Measurements from ENCODE around the gene SLC16A7.
"Not testable (repeated sequence)": the region's sequence is repeated elsewhere in the genome, so short reads cannot be mapped to it uniquely, and the experiment has no call there.

SLC16A7 gene

GRCh38 chr12:59737725-59738463 is 142.1 kb downstream of the SLC16A7 start:
- no peak for DNase-seq

GRCh38 chr12:59742841-59743240 is 147.0 kb downstream of the SLC16A7 start:
- DNase-seq: no peak

- no peak for DNase-seq
Observed at GRCh38 chr12:59744564-59744963, 148.7 kb downstream of the SLC16A7 start.

DNA sequence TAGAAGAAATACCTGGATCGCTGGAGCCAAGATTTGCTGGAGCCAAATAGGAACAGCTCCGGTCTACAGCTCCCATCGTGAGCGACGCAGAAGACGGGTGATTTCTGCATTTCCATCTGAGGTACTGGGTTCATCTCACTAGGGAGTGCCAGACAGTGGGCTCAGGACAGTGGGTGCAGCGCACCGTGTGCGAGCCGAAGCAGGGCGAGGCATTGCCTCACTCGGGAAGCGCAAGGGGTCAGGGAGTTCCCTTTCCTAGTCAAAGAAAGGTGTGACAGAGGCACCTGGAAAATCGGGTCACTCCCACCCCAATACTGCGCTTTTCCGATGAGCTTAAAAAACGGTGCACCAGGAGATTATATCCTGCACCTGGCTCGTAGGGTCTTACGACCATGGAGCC is 155.3 kb downstream of the SLC16A7 start:
- DNase-seq: not testable (repeated sequence)

DNA sequence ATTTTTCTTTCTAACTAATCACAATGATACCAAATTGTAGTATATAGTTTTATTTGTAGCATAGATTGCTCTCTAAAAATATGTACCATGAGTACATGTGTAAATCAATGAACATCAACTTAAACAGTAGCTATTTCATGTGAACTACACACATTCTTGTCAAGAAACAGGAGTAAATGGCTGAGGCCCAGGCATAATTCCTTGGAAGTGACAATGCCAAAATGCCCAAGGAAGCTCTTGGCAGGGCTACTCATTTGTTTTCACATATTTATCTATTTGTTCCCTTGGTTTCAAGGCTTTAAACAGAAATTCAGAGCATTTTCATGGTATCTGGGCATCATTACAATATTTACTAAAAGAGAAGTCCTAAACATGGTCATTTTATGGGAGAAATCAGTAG is 165.7 kb downstream of the SLC16A7 start:
- no peak for DNase-seq

DNA sequence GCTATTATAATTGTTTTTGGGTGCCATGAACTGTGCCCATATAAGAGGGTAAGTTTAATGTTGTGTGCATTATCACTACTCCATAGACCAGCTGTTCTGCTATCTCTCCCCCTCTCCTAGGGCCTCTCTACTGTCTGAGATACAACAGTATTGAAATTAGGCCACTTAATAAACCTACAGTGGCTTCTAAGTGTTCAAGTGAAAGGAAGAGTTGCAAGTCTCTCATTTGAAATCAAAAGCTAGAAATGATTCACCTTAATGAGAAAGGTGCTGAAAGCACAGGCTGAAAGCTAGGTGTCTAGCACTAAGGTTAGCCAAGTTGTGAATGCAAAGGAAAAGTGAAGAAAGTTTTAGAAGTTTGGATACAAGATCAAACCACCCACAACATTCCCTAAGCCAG is 168.0 kb downstream of the SLC16A7 start:
- no peak for DNase-seq

GRCh38 chr12:59768031-59768430 is 172.2 kb downstream of the SLC16A7 start:
- DNase-seq: no peak

DNA sequence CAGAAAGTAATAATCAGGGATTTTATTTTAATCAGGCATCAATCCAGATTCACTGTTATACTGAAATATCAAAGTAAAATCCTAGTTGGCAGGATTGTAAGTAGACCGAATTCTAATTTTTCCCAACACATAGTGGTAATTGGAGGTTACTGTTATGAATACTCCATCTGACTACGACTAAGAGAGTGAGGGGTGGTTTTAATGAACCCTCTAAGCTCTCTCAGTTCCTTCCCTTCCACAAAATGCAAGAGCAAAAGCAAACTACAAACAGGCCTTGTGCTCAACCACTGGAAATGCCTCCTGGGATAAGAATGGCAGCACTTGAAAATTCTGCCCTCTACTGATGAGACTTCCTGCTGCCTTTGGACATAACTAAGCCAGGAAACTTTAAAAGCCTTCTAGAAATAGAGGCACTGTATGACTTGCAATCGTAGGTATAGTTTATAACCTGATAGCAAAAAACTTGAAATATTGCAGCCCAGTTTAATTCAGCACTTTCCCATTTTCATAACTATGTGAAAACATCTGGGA is 184.8 kb downstream of the SLC16A7 start:
- no peak for DNase-seq

DNA sequence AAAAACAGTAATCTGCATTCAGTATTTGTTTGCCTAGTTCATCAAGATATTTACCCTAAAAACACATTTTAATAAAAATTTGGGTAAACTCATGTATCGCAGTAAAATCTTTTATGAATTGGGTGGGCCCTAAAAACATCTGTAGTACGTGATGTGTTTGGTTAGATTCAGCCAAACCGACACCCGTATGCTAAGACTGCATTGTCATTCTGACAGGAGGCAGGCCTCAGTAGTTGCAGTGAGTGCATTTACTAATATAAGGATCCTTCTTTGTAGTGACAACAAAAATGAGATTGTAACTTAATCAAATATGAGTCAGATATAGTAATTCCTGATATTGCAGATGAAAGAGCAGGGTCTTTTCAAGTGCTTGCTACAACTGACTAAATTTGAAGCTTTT is 191.8 kb downstream of the SLC16A7 start:
- no peak for DNase-seq

DNA sequence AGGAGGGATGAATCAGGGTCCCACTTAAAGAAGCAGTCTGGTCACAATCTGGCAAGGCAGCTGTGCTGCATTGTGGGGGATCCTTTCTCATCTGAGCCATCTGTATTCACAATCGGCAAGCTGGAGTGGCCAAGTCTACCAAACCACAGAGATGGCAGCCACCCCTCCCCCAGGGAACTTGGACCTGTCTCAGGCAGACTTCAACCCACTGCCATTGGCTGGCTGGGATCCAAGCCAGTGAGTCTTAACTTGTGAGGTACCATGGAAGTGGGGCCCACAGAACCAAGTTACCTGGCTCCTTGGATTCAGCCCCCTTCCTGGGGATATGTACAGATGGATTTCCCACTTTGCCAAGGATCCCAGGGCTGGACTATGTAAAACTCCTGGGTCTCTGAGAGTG is 196.8 kb downstream of the SLC16A7 start:
- DNase-seq: no peak

DNA sequence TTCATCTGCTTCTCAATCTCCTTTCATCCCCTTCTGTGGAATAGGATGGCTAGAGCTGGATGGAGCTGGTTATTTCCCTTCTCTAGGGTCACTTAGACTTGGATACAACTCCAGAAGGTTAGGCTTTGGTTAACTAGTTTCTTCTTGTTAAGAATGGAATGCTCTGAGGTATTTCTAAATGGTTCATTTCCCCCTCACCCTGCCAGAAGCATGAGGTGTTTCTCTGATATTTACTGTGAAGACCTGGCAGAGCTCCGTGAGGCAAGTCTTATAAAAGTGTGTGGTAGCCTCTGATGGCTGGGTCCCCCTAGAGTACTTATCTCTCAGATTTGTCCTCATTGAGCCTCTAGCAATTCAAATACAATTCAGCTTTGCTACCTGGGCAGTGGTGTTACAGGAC is 207.9 kb downstream of the SLC16A7 start:
- DNase-seq: no peak

DNA sequence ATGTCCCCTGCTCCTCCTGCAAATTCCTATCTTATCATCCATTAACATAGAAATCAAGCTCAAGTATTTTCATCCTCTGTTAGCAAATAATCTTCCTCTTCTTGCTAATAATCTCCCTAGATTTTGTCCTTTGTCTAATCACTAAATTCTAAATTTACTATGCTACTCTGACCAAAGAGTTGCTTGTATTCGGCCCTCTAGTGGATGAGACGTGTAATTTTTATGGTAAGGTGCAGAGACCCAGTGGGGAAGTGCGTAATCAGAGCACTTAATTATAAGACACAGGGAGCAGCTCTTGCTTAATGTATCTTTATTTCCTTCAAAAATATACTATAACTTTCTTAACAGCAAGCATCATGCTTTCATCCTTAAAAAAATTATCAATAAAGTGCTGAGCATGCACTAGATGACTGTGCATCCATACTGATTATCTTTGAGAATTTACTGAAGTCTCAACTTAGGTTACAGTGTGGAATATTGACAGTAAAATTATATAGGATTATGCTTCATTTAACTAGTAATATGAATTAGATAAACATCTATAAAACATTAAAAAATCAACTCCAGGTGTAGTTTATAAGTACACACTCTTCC is 212.6 kb downstream of the SLC16A7 start:
- DNase-seq: no peak

DNA sequence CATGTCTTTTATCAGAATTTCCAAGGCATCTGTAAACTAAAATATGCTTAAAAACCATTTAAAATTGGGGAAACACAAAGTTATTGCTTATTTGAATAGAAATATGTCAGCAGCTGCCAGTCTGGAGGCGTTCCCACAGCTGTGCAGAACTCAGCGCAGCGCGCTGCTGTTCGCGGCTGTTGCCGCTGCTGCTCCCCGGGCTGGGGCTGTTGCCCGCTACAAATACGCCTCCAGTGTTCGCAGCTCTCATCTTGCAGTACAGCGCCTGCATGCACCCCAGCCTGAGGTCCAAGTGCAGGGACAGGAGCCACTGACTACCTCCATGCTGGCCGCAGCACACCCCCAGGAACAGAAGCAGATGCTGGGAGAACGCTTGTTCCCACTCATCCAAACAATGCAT is 216.2 kb downstream of the SLC16A7 start:
- no peak for DNase-seq

DNA sequence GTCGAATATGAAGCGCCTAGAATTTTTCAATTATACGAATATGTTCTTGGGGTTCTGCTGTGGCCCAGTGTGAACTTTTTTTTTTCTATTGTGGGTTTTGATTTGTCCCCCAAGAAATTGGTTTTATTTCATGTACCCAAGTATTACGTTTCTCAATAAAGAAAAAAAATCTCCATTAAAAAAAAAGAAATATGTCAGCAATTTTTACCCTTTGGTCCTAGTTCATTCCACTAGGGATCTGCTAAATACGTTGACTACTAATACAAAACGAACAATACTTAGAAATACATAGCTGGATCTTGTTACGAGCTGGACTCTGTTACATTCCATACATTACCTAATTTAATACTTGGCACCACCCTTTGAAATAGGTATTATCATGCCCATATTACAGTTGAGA is 216.9 kb downstream of the SLC16A7 start:
- DNase-seq: no peak

DNA sequence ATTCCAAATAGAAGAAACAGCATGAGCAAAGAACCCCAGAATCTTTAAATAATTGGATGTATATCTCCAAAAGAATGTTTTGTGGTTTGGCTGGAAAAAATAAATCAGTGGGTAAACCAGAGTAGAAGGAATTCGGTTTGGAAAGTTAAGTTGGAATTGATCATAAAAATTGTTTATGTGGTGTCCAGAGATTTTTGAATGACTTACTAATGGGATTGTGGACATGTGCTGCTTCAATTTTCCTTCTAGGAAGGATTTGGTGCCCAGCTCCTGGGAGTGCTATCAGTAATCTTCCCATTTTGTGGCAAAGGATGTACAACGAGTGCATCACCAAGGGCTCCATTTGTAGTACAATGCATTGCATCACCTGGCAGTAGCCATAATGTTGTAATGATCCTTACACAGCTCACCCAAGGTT is 224.8 kb downstream of the SLC16A7 start:
- DNase-seq: no peak

DNA sequence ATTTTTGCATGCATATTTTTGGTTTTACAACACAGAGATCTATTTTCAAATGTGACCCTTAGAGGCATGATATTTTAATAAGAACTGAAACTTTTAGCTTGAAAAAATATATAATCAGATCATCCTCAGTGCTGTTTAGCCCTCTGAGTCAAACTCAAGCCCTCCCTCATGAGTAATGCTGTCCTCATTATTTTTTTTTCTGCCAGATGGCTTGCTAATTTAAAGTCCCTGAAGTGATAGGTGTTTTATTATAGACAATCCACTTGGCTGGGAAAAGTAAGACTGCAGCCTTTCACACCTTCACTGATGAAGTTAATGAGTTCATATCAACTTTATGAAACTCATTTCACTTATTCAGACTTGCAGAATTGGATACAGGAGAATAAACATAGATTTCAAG is 227.7 kb downstream of the SLC16A7 start:
- no peak for DNase-seq

DNA sequence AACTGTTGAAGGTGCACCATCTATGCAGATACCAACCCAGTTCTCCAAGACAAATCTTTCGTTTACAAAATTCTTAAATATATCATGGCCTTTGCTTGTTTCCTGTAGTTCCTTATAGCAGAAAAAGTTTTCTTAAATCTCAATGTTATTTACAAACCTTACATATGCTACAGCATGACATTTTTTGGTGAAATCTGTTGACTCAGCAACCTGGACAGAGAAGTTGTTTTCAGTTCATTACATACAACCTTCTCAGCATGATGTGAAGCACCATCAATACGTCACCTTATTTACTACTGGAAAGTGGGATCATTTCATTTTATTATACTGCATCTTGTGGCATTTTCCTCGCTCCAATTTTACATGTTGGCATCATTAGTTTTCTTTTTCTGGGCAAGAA is 231.9 kb downstream of the SLC16A7 start:
- no peak for DNase-seq

GRCh38 chr12:59828521-59828920 is 232.7 kb downstream of the SLC16A7 start:
- no peak for DNase-seq

- no peak for DNase-seq
Observed at GRCh38 chr12:59833408-59833807, 237.6 kb downstream of the SLC16A7 start.

DNA sequence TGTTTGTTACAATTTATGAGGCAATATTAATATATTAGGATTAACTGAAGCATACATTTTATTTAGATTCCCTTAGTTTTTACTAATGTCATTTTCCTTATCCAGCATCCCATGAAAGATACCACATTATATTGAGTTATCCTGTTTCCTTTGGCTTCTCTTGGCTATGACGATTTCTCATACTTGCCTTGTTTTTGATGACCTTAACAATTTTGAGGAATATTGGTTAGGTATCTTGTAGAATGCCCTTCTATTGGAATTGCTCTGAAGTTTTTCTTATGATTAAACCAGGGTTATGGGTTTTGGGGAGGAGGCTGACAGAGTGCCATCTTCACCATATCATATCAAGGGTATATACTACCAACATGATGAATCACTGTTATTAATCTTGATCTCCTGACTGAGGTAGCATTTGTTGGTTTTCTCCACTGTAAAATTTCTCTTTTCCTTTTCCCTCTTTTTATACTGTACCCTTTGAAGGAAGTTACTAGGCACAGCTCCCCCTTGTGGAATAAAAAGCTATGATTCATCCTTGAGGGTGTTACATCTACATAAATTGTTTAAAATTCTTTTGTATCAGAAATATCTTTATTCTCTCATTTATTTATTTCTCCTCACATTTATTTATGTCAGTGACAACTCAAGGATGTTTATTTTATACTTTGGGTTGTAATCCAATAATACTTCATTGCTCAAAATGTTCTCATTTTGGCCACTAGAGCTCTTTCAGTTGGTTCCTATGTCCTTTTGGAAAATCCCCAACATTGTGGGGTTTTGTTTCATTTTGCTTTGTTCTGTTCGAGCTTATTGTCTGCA is 239.0 kb downstream of the SLC16A7 start:
- no peak for DNase-seq

All from NK-92 treated with Interleukin-12 subunit alpha and Interleukin-12 subunit beta, amount 100 ng/mL, for 24 hours (cell line).